SK-N-SH treated with all-trans-retinoic acid at 6 μM for 48 hours (cell line): Measurements from ENCODE around the gene SLC35A3.

Source experiments
- ATAC-seq: fragments of 200-7000 bp; cut with Tn5 transposase; 3 replicates; pipeline ENCODE4 v1.9.1; 2020; ENCODE audit warnings: mild to moderate bottlenecking, moderate library complexity
- BACH2 ChIP-seq: fragments of 250-450 bp; sonication (Bioruptor Pico); IDR thresholded peaks from 2 replicates; pipeline ENCODE4 v1.9.0; 2021; ENCODE audit warnings: mild to moderate bottlenecking, borderline replicate concordance
- CSDC2 ChIP-seq: fragments of 250-450 bp; sonication (Bioruptor Pico); IDR thresholded peaks from 2 replicates; pipeline ENCODE4 v1.5.0; 2020; ENCODE audit warnings: mild to moderate bottlenecking, moderate library complexity
- ESRRG ChIP-seq: fragments of 250-450 bp; sonication (Bioruptor Pico); IDR thresholded peaks from 2 replicates; pipeline ENCODE4 v1.6.1; 2021; ENCODE audit warnings: mild to moderate bottlenecking
- GLIS3 ChIP-seq: fragments of 250-450 bp; sonication (Bioruptor Pico); IDR thresholded peaks from 2 replicates; pipeline ENCODE4 v1.5.0; 2020; ENCODE audit warnings: mild to moderate bottlenecking, moderate library complexity
- ISL1 ChIP-seq: fragments of 250-450 bp; sonication (Bioruptor Pico); IDR thresholded peaks from 2 replicates; pipeline ENCODE4 v2.1.2; 2022; ENCODE audit warnings: mild to moderate bottlenecking, moderate library complexity
- OSR1 ChIP-seq: fragments of 250-450 bp; sonication (Bioruptor Pico); IDR thresholded peaks from 2 replicates; pipeline ENCODE4 v1.8.0; 2022; ENCODE audit warnings: moderate library complexity, mild to moderate bottlenecking, inconsistent platforms
- PPARA ChIP-seq: fragments of 250-450 bp; sonication (Bioruptor Pico); IDR thresholded peaks from 2 replicates; pipeline ENCODE4 v1.5.0; 2020; ENCODE audit warnings: mild to moderate bottlenecking, borderline replicate concordance
- RARB ChIP-seq: fragments of 250-450 bp; sonication (Bioruptor Pico); IDR thresholded peaks from 2 replicates; pipeline ENCODE4 v1.8.0; 2021; ENCODE audit warnings: mild to moderate bottlenecking, moderate library complexity
- SNAI2 ChIP-seq: fragments of 250-450 bp; sonication (Bioruptor Pico); IDR thresholded peaks from 2 replicates; pipeline ENCODE4 v1.5.0; 2020; ENCODE audit warnings: mild to moderate bottlenecking, moderate library complexity
- TCF4 ChIP-seq: fragments of 250-450 bp; sonication (Bioruptor Pico); IDR thresholded peaks from 2 replicates; pipeline ENCODE4 v1.8.0; 2021; ENCODE audit warnings: mild to moderate bottlenecking, moderate library complexity, borderline replicate concordance
- TOX ChIP-seq: fragments of 250-450 bp; sonication (Bioruptor Pico); IDR thresholded peaks from 2 replicates; pipeline ENCODE4 v1.8.0; 2021; ENCODE audit warnings: mild to moderate bottlenecking, moderate library complexity, borderline replicate concordance
- ZC3H10 ChIP-seq: fragments of 250-450 bp; sonication (Bioruptor Pico); IDR thresholded peaks from 2 replicates; pipeline ENCODE4 v1.5.1; 2021; ENCODE audit warnings: mild to moderate bottlenecking, moderate library complexity
- ZFP3 ChIP-seq: fragments of 250-450 bp; sonication (Bioruptor Pico); IDR thresholded peaks from 2 replicates; pipeline ENCODE4 v1.5.0; 2020; ENCODE audit warnings: mild to moderate bottlenecking, moderate library complexity
- ZFP30 ChIP-seq: fragments of 450-650 bp; formaldehyde crosslinking; IDR thresholded peaks from 2 replicates; pipeline ENCODE4 v1.5.0; 2022; ENCODE audit warnings: mild to moderate bottlenecking, moderate library complexity
- ZNF565 ChIP-seq: fragments of 450-650 bp; formaldehyde crosslinking; conservative IDR thresholded peaks from 2 replicates; pipeline ENCODE4 v1.5.0; 2020; ENCODE audit warnings: low read depth, mild to moderate bottlenecking, moderate library complexity
- ZNF70 ChIP-seq: fragments of 450-650 bp; formaldehyde crosslinking; IDR thresholded peaks from 2 replicates; pipeline ENCODE4 v1.5.0; 2020; ENCODE audit warnings: mild to moderate bottlenecking, moderate library complexity
- ZNF8 ChIP-seq: fragments of 450-650 bp; formaldehyde crosslinking; IDR thresholded peaks from 2 replicates; pipeline ENCODE4 v1.5.0; 2020; ENCODE audit warnings: mild to moderate bottlenecking, moderate library complexity
- TF ChIP-seq, protein P1 (sequence below): fragments of 250-450 bp; sonication (Bioruptor Pico); IDR thresholded peaks from 2 replicates; pipeline ENCODE4 v1.5.1; 2020; ENCODE audit warnings: low read depth, mild to moderate bottlenecking, moderate library complexity
- TF ChIP-seq, protein P2 (sequence below): fragments of 250-450 bp; sonication (Bioruptor Pico); IDR thresholded peaks from 2 replicates; pipeline ENCODE4 v1.5.1; 2021; ENCODE audit warnings: mild to moderate bottlenecking, moderate library complexity
- TF ChIP-seq, protein P3 (sequence below): fragments of 250-450 bp; sonication (Bioruptor Pico); IDR thresholded peaks from 2 replicates; pipeline ENCODE4 v1.8.0; 2020; ENCODE audit warnings: mild to moderate bottlenecking, moderate library complexity, borderline replicate concordance
- TF ChIP-seq, protein P4 (sequence below): fragments of 250-450 bp; sonication (Bioruptor Pico); IDR thresholded peaks from 2 replicates; pipeline ENCODE4 v1.5.0; 2020; ENCODE audit warnings: mild to moderate bottlenecking, moderate library complexity
- TF ChIP-seq, protein P5 (sequence below): fragments of 250-450 bp; sonication (Bioruptor Pico); IDR thresholded peaks from 2 replicates; pipeline ENCODE4 v1.8.0; 2021; ENCODE audit warnings: low read depth, mild to moderate bottlenecking, moderate library complexity, borderline replicate concordance

The SLC35A3 gene

DNA sequence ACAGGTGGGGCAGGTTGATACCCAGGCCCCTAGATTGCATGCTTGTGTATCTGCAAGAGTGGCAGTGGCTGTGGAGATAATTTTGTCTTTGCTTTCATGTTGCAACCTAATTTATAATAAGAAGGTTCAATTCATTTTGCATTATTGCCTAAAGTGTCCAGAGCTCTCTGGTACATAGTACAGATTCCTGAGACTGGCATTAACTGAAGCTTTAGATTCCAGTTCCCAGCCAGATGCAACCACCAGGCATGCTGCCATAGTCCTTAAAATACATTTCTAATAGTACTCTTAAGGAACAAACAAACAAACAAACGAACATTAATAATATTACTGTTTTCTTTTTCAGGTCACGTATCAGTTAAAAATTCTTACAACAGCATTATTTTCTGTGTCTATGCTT, 36.9 kb downstream of the SLC35A3 start:
- no peak for ATAC-seq
- TF ChIP-seq ZNF70 (CRISPR knock-in tag), result no peak
- TF ChIP-seq ZC3H10 (CRISPR knock-in tag), result no peak
- TF ChIP-seq ZFP3, result no peak
- TF ChIP-seq, protein P1, sequence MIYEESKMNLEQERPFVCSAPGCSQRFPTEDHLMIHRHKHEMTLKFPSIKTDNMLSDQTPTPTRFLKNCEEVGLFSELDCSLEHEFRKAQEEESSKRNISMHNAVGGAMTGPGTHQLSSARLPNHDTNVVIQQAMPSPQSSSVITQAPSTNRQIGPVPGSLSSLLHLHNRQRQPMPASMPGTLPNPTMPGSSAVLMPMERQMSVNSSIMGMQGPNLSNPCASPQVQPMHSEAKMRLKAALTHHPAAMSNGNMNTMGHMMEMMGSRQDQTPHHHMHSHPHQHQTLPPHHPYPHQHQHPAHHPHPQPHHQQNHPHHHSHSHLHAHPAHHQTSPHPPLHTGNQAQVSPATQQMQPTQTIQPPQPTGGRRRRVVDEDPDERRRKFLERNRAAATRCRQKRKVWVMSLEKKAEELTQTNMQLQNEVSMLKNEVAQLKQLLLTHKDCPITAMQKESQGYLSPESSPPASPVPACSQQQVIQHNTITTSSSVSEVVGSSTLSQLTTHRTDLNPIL (CRISPR knock-in tag), result no peak
- no peak for TF ChIP-seq TCF4 (CRISPR knock-in tag)
- TF ChIP-seq RARB (CRISPR knock-in tag), result no peak
- no peak for TF ChIP-seq ZFP30 (CRISPR knock-in tag)
- TF ChIP-seq BACH2 (CRISPR knock-in tag), result no peak
- TF ChIP-seq, all 23 proteins: peak for 0

DNA sequence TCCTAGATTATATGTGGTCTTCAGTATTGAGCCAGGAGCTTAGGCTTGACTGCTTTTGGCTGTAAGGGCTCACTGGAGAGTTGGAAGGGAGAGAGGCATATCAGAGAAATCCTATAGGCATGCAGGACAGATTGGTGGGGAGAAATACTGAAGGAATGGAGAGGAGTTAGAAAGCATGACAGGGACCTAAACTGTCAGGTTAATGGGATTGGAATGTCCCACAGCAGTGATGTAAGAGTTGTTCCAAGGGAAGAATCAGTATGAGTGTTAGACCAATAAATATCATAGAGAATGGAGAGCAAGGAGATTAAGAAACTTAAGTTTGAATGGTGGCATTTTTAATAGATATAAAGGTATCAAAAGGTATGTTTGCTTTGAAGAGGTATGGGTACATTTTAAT, 39.7 kb downstream of the SLC35A3 start:
- no peak; the same call in 2 of the 3 replicates for ATAC-seq
- TF ChIP-seq, protein P2, sequence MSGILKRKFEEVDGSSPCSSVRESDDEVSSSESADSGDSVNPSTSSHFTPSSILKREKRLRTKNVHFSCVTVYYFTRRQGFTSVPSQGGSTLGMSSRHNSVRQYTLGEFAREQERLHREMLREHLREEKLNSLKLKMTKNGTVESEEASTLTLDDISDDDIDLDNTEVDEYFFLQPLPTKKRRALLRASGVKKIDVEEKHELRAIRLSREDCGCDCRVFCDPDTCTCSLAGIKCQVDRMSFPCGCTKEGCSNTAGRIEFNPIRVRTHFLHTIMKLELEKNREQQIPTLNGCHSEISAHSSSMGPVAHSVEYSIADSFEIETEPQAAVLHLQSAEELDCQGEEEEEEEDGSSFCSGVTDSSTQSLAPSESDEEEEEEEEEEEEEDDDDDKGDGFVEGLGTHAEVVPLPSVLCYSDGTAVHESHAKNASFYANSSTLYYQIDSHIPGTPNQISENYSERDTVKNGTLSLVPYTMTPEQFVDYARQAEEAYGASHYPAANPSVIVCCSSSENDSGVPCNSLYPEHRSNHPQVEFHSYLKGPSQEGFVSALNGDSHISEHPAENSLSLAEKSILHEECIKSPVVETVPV (CRISPR knock-in tag), result no peak
- TF ChIP-seq, protein P3, sequence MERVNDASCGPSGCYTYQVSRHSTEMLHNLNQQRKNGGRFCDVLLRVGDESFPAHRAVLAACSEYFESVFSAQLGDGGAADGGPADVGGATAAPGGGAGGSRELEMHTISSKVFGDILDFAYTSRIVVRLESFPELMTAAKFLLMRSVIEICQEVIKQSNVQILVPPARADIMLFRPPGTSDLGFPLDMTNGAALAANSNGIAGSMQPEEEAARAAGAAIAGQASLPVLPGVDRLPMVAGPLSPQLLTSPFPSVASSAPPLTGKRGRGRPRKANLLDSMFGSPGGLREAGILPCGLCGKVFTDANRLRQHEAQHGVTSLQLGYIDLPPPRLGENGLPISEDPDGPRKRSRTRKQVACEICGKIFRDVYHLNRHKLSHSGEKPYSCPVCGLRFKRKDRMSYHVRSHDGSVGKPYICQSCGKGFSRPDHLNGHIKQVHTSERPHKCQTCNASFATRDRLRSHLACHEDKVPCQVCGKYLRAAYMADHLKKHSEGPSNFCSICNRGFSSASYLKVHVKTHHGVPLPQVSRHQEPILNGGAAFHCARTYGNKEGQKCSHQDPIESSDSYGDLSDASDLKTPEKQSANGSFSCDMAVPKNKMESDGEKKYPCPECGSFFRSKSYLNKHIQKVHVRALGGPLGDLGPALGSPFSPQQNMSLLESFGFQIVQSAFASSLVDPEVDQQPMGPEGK, result no peak
- TF ChIP-seq PPARA (CRISPR knock-in tag), result no peak
- TF ChIP-seq OSR1 (CRISPR knock-in tag), result no peak
- TF ChIP-seq GLIS3 (CRISPR knock-in tag), result no peak

DNA sequence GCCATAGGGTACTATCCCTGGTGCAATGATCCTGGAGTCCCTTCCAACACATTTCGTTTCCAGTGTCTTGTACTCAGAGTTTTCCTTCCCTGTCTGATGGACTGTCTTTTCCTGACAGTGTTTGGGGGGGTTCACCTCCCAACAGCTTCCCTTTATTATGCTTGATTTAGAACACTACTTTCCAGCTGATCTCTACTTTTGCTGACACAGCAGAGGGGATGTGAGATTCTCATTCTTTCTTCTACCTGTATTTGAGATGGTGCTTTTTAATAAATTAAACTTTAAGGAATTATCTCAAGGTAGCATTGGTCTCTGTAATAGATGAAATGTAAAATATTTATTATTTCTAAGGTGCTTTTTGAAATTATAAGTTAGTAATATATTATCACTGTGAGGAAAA, 41.0 kb downstream of the SLC35A3 start:
- TF ChIP-seq ESRRG (CRISPR knock-in tag) (no peak), OSR1 (CRISPR knock-in tag) (no peak)
- TF ChIP-seq, protein P4, sequence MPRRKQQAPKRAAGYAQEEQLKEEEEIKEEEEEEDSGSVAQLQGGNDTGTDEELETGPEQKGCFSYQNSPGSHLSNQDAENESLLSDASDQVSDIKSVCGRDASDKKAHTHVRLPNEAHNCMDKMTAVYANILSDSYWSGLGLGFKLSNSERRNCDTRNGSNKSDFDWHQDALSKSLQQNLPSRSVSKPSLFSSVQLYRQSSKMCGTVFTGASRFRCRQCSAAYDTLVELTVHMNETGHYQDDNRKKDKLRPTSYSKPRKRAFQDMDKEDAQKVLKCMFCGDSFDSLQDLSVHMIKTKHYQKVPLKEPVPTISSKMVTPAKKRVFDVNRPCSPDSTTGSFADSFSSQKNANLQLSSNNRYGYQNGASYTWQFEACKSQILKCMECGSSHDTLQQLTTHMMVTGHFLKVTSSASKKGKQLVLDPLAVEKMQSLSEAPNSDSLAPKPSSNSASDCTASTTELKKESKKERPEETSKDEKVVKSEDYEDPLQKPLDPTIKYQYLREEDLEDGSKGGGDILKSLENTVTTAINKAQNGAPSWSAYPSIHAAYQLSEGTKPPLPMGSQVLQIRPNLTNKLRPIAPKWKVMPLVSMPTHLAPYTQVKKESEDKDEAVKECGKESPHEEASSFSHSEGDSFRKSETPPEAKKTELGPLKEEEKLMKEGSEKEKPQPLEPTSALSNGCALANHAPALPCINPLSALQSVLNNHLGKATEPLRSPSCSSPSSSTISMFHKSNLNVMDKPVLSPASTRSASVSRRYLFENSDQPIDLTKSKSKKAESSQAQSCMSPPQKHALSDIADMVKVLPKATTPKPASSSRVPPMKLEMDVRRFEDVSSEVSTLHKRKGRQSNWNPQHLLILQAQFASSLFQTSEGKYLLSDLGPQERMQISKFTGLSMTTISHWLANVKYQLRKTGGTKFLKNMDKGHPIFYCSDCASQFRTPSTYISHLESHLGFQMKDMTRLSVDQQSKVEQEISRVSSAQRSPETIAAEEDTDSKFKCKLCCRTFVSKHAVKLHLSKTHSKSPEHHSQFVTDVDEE (CRISPR knock-in tag), result no peak
- ATAC-seq, result no peak

DNA sequence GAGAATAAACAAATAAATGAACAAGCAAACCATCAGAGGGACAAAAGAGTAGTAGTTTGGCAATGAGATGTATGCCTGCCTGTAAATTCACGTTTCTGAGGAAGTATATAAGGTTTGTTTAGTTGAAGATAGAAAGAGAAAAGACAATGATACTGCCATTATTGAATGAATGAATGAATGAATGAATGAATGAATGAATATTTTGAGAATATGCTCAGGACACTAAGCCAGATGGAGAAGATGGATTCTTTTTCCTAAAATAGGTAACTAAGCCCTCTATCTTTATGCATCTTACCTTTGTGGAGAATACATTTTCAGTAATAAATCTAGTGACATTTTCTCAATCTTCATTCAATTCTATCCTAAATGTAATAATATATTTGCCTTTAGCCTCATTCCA, 49.4 kb downstream of the SLC35A3 start:
- no peak for ATAC-seq
- TF ChIP-seq, protein P4 (CRISPR knock-in tag), result no peak
- no peak for TF ChIP-seq SNAI2 (CRISPR knock-in tag)
- TF ChIP-seq, protein P2 (CRISPR knock-in tag), result no peak
- no peak for TF ChIP-seq ISL1 (CRISPR knock-in tag)
- TF ChIP-seq CSDC2 (CRISPR knock-in tag), result no peak
- no peak for TF ChIP-seq BACH2 (CRISPR knock-in tag)
- TF ChIP-seq PPARA (CRISPR knock-in tag), result no peak
- no peak for TF ChIP-seq TOX (CRISPR knock-in tag)
- TF ChIP-seq, protein P1 (CRISPR knock-in tag), result no peak
- TF ChIP-seq, protein P5, sequence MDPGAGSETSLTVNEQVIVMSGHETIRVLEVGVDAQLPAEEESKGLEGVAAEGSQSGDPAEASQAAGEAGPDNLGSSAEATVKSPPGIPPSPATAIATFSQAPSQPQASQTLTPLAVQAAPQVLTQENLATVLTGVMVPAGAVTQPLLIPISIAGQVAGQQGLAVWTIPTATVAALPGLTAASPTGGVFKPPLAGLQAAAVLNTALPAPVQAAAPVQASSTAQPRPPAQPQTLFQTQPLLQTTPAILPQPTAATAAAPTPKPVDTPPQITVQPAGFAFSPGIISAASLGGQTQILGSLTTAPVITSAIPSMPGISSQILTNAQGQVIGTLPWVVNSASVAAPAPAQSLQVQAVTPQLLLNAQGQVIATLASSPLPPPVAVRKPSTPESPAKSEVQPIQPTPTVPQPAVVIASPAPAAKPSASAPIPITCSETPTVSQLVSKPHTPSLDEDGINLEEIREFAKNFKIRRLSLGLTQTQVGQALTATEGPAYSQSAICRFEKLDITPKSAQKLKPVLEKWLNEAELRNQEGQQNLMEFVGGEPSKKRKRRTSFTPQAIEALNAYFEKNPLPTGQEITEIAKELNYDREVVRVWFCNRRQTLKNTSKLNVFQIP (CRISPR knock-in tag), result no peak
- no peak for TF ChIP-seq ZFP30 (CRISPR knock-in tag)
- no peak for TF ChIP-seq ESRRG (CRISPR knock-in tag)
- no peak for TF ChIP-seq ZNF565 (CRISPR knock-in tag)
- TF ChIP-seq RARB (CRISPR knock-in tag), result no peak
- no peak for TF ChIP-seq ZNF8 (CRISPR knock-in tag)
